ENCODE data around the gene ALDH1L2.

Gene ALDH1L2

GRCh38 chr12:105036937-105037649 lies 47.2 kb downstream of the ALDH1L2 start:
- H3K27ac ChIP-seq, result no peak overlapping the region

GRCh38 chr12:105033851-105034250 lies 50.4 kb downstream of the ALDH1L2 start:
- no peak overlapping the region for H3K27ac ChIP-seq

More at GRCh38 chr12:105036937-105037649, 47.2 kb downstream of the ALDH1L2 start:
- TF ChIP-seq CTCF (IDR thresholded peaks at IDR 0.05), result no peak
- no peak for TF ChIP-seq ZFX (IDR thresholded peaks at IDR 0.05; ENCODE audit: borderline replicate concordance)

GRCh38 chr12:105032703-105033357 lies 51.4 kb downstream of the ALDH1L2 start:
- TF ChIP-seq ZFX (IDR thresholded peaks at IDR 0.05; ENCODE audit: borderline replicate concordance) (no peak), CTCF (IDR thresholded peaks at IDR 0.05) (no peak)

More at GRCh38 chr12:105033851-105034250, 50.4 kb downstream of the ALDH1L2 start:
- no peak for TF ChIP-seq ZFX (IDR thresholded peaks at IDR 0.05; ENCODE audit: borderline replicate concordance)
- TF ChIP-seq CTCF (IDR thresholded peaks at IDR 0.05), result no peak

GRCh38 chr12:105030820-105031807 lies 53.1 kb downstream of the ALDH1L2 start:
- no peak overlapping the region for H3K27ac ChIP-seq
- no peak for TF ChIP-seq ZFX (IDR thresholded peaks at IDR 0.05; ENCODE audit: borderline replicate concordance)

More at GRCh38 chr12:105032703-105033357, 51.4 kb downstream of the ALDH1L2 start:
- H3K27ac ChIP-seq, result no peak overlapping the region

- TF ChIP-seq CTCF (IDR thresholded peaks at IDR 0.05) (no peak), ZFX (IDR thresholded peaks at IDR 0.05; ENCODE audit: borderline replicate concordance) (no peak)
- no peak overlapping the region for H3K27ac ChIP-seq
Measured at GRCh38 chr12:105026411-105026810, 57.8 kb downstream of the ALDH1L2 start.

GRCh38 chr12:105025890-105026289 lies 58.4 kb downstream of the ALDH1L2 start:
- TF ChIP-seq CTCF (IDR thresholded peaks at IDR 0.05) (no peak), ZFX (IDR thresholded peaks at IDR 0.05; ENCODE audit: borderline replicate concordance) (no peak)
- H3K27ac ChIP-seq, result no peak overlapping the region

- H3K27ac ChIP-seq, result no peak overlapping the region
- TF ChIP-seq ZFX (IDR thresholded peaks at IDR 0.05; ENCODE audit: borderline replicate concordance), result no peak
Measured at GRCh38 chr12:105024928-105025327, 59.3 kb downstream of the ALDH1L2 start.
